Uterus (tissue), 4 donors: ENCODE data around the gene CYB5R3. TPM values are rescaled to one million over a fixed set of nuclear protein-coding genes. Genes with fewer than 3 reads are reported as not detected.

ENCODE experiments used
- DNase-seq, 2 donors: peaks; one replicate each; pipeline ENCODE4 v3.0.0-alpha.2; 2019 to 2020
- H3K27ac ChIP-seq, 2 donors: fragments of 200-600 bp; sonication (generic); 1 replicate in 1 of 2; 2 replicates in 1 of 2; pipeline ENCODE4 v1.5.1; 2016 to 2018
- H3K27me3 ChIP-seq, 2 donors: fragments of 200-600 bp; sonication (generic); one replicate each; pipeline ENCODE4 v1.5.1; 2018 to 2019; ENCODE audit warnings: control low read depth in 1 of 2
- H3K36me3 ChIP-seq, 2 donors: fragments of 200-600 bp; sonication (generic); one replicate each; pipeline ENCODE4 v1.5.1; 2019; ENCODE audit warnings: control low read depth in 1 of 2
- H3K4me1 ChIP-seq, 2 donors: fragments of 200-600 bp; sonication (generic); one replicate each; pipeline ENCODE4 v1.5.1; 2018 to 2019; ENCODE audit warnings: control low read depth in 1 of 2
- H3K4me3 ChIP-seq, 2 donors: fragments of 200-600 bp; sonication (generic); 1 replicate in 1 of 2; 2 replicates in 1 of 2; pipeline ENCODE4 v1.5.1; 2018 to 2019; ENCODE audit warnings: mild to moderate bottlenecking in 1 of 2
- H3K9me3 ChIP-seq, 2 donors: fragments of 200-600 bp; sonication (generic); one replicate each; pipeline ENCODE4 v1.5.1; 2019; ENCODE audit warnings: control low read depth in 1 of 2
- POLR2A ChIP-seq, 2 donors: fragments of 450-650 bp; IDR thresholded peaks; one replicate each; pipeline ENCODE4 v1.6.1; 2016; ENCODE audit warnings: antibody characterized with exemption in 2 of 2, mild to moderate bottlenecking in 1 of 2, moderate library complexity in 1 of 2
- intact Hi-C: fragments of 100-400 bp; cut with DNase I; formaldehyde crosslinking; loops from one replicate; pipeline ENCODE4 v1.15.1; 2023; ENCODE audit warnings: low total_unique reads
- total RNA-seq, 4 donors: library from RNA; depleted of rRNA in 3 of 4; stranded (reverse); fragments of >200 nt in 3 of 4; gene quantifications; one replicate each; pipeline versions ENCODE4 v1.1.0 to v1.2.4, GENCODE V29; 2014 to 2023
- TF ChIP-seq, protein P1 (sequence below), 4 experiments: fragments of 200-600 bp in 2 of 4; fragments of 450-650 bp in 2 of 4; sonication (generic) in 2 of 4; IDR thresholded peaks; one replicate each; pipeline ENCODE4 v1.5.1; 2016 to 2019; ENCODE audit warnings: antibody characterized with exemption in 4 of 4, mild to moderate bottlenecking in 2 of 4, moderate library complexity in 1 of 4
- donor health status: DM: yes; HTN: yes; CAD: no.

CYB5R3 gene
- total RNA-seq, 4 donors from 2014 or later = 34.0 to 225 (median 51.7) TPM

DNA sequence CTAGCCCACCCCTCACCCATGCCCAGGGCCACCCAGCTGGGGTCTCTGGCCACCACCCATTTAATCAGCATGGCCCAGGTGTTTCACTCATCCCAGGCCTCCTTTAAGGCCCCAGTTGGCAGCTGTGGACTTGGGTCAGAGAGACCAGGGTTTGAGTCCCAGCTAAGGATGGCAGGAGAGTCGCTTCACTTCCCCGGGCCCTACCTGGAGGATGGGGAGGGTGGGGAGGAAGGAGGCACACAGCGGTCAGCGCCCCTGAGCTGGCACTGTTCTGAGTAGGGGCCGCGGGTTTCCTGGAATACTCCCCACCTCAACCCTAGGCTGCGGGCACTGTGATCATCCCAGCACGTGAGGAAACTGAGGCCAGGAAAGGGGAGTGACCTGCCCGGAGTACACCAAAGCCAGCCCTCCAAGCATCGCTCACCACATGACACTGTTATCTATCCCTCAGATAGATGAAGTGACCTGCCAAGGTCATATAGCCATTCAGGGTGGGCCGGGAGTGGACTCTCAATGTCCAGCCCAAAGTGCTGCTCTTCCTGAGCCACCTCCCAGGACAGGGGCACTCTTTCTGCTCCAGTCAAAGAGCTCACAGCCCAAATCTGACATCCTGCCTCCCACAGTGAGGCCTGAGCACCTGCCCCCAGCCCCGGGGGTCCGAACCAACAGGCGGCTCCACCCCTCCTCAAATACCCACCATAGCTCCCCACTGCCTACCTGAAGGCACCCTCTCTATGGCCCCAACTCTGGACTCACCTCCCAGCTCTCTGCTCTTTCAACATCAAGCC lies 5.4 kb downstream of the CYB5R3 start:
- Histone ChIP-seq H3K9me3 (no peaks in the 10 kb centered on the region), H3K27ac (peak overlapping the region; percentile 81 to 96), H3K4me1 (peaks cover 12 to 35% of the 10 kb centered on the region in 2 donors), H3K36me3 (no peaks in the 10 kb centered on the region), H3K27me3 (no peaks in the 10 kb centered on the region), H3K4me3 (no peak overlapping the region)
- intact Hi-C loops = no loop called here
- no peak for DNase-seq
- TF ChIP-seq, protein P1, sequence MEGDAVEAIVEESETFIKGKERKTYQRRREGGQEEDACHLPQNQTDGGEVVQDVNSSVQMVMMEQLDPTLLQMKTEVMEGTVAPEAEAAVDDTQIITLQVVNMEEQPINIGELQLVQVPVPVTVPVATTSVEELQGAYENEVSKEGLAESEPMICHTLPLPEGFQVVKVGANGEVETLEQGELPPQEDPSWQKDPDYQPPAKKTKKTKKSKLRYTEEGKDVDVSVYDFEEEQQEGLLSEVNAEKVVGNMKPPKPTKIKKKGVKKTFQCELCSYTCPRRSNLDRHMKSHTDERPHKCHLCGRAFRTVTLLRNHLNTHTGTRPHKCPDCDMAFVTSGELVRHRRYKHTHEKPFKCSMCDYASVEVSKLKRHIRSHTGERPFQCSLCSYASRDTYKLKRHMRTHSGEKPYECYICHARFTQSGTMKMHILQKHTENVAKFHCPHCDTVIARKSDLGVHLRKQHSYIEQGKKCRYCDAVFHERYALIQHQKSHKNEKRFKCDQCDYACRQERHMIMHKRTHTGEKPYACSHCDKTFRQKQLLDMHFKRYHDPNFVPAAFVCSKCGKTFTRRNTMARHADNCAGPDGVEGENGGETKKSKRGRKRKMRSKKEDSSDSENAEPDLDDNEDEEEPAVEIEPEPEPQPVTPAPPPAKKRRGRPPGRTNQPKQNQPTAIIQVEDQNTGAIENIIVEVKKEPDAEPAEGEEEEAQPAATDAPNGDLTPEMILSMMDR (IDR thresholded peaks at IDR 0.05) = no peak
- no peak for TF ChIP-seq POLR2A (IDR thresholded peaks at IDR 0.05)

GRCh38 chr22:42642806-42643633 lies 6.2 kb downstream of the CYB5R3 start:
- no peak for DNase-seq
- Histone ChIP-seq H3K9me3 (no peaks in the 10 kb centered on the region), H3K36me3 (no peaks in the 10 kb centered on the region), H3K27me3 (no peaks in the 10 kb centered on the region), H3K27ac (peak overlapping the region; percentile 81 to 96), H3K4me3 (no peak overlapping the region), H3K4me1 (peaks cover 11 to 31% of the 10 kb centered on the region in 2 donors)
- TF ChIP-seq, protein P1 (IDR thresholded peaks at IDR 0.05) = no peak
- TF ChIP-seq POLR2A (IDR thresholded peaks at IDR 0.05) = no peak
- intact Hi-C loops = no loop called here

DNA sequence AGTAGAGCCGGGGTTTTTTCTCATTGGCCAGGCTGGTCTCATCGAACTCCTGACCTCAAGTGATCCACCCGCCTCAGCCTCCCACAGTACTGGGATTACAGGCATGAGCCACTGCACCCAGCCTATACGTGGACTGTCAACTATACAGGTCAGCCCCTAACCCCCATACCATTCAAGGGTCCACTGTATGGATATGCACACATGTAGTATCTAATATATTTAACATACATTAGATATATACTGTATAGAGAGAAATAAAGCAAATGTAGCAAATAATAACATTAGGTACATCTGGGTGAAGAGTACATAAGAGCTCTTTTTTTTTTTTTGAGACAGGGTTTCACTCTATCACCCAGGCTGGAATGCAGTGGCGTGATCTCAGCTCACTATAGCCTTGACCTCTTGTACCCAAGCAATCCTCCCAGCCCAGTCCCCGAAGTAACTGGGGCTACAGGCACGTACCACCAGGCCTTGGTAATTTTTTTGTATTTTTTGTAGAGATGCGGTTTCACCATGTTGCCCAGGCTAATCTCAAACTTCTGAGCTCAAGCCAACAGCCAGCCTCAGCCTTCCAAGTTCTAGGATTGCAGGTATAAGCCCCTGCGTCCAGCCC lies 7.3 kb downstream of the CYB5R3 start:
- Histone ChIP-seq H3K27ac (no peak overlapping the region), H3K4me3 (no peak overlapping the region), H3K27me3 (no peaks in the 10 kb centered on the region), H3K4me1 (peaks cover 6 to 25% of the 10 kb centered on the region in 2 donors), H3K9me3 (no peaks in the 10 kb centered on the region), H3K36me3 (no peaks in the 10 kb centered on the region)
- TF ChIP-seq POLR2A (IDR thresholded peaks at IDR 0.05) = no peak
- TF ChIP-seq, protein P1 (IDR thresholded peaks at IDR 0.05) = no peak
- intact Hi-C loops = no loop called here
- no peak for DNase-seq

GRCh38 chr22:42639541-42640241 lies 9.5 kb downstream of the CYB5R3 start:
- no peaks in the 10 kb centered on the region for H3K36me3 ChIP-seq
- no peak for DNase-seq
- TF ChIP-seq, protein P1 (IDR thresholded peaks at IDR 0.05) = no peak
- no peak for TF ChIP-seq POLR2A (IDR thresholded peaks at IDR 0.05)
- no peak overlapping the region for H3K27ac ChIP-seq
- H3K4me1 ChIP-seq = peaks cover 6 to 11% of the 10 kb centered on the region in 2 donors
- H3K9me3 ChIP-seq = no peaks in the 10 kb centered on the region
- intact Hi-C loops = no loop called here
- H3K4me3 ChIP-seq = no peak overlapping the region
- no peaks in the 10 kb centered on the region for H3K27me3 ChIP-seq
